HFF-Myc (cell line): ENCODE results near the gene TTC33.

Experiments
- DNase-seq: peaks from one replicate; pipeline ENCODE4 v3.0.0-alpha.2; 2011; ENCODE audit warnings: low read depth; ENCODE audit errors: extremely low read depth
- H3K4me3 ChIP-seq: replicated peaks from 2 replicates; pipeline ENCODE4 v1.5.1; 2011; ENCODE audit warnings: low read depth, mild to moderate bottlenecking, control low read depth, low read length
- TF ChIP-seq, protein P1 (sequence below): IDR thresholded peaks from 2 replicates; pipeline ENCODE4 v1.5.1; 2012; ENCODE audit warnings: mild to moderate bottlenecking, low read depth, low read length, control low read depth; ENCODE audit errors: missing control alignments

The TTC33 gene

DNA sequence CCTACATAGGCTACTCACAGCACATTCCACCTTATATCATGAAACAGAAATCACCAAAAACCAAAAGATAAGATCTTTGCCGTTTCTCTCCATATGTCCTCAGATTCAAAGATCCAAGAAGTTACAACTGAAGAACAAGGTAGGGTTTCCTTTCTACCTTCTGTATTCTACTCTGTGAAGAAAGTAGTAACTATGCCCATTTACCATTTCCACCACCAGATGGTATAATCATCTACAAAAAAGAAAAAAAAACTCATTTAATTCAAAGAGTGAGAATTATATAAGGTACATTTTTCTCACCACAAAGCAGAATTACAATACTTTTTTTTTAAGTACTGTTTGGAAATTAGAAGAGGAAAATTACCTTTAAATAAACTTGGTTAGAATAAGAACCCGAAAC lies 248.7 kb downstream of the TTC33 start:
- DNase-seq: no peak

DNA sequence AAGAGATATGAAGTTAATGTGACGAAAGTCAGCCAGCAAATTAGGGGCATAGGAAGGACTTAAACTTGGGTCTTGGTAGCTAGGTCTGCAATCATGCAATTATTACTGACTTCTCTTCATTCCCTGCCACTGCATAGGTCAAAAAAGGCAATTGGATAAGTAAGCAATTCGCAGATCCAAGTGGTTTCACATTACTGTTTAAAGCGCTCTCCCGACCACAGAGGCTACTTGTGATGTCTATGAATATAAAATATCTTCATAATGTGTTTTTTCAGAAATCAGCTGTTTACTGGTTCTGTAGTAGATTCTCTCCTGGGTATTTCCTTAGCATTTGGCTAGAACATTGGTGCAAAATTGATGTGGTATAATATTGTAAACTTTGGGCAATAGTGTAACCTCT lies 250.7 kb downstream of the TTC33 start:
- no peak overlapping the region for H3K4me3 ChIP-seq
- DNase-seq: no peak
- TF ChIP-seq, protein P1, sequence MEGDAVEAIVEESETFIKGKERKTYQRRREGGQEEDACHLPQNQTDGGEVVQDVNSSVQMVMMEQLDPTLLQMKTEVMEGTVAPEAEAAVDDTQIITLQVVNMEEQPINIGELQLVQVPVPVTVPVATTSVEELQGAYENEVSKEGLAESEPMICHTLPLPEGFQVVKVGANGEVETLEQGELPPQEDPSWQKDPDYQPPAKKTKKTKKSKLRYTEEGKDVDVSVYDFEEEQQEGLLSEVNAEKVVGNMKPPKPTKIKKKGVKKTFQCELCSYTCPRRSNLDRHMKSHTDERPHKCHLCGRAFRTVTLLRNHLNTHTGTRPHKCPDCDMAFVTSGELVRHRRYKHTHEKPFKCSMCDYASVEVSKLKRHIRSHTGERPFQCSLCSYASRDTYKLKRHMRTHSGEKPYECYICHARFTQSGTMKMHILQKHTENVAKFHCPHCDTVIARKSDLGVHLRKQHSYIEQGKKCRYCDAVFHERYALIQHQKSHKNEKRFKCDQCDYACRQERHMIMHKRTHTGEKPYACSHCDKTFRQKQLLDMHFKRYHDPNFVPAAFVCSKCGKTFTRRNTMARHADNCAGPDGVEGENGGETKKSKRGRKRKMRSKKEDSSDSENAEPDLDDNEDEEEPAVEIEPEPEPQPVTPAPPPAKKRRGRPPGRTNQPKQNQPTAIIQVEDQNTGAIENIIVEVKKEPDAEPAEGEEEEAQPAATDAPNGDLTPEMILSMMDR: no peak

More for the DNA sequence above, 248.7 kb downstream of the TTC33 start:
- no peak overlapping the region for H3K4me3 ChIP-seq
- TF ChIP-seq, protein P1: no peak

DNA sequence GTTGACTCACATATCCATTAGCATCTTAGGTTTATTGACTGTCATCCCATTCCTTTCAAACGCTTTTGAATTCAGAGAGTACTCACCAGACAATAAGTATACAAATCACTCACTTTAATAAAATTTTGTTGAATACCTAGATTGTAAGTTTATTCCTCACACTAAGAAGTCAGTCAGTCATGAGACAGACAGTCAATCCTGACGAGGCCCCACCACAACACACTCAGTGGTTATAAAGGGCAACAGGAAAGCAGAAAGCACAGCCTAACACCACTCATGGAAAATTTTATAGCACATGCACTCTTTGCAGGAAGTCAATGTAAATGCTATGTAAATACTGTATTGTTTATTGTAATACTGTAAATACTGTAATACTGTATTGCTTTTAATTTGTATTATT lies 252.3 kb downstream of the TTC33 start:
- no peak overlapping the region for H3K4me3 ChIP-seq

DNA sequence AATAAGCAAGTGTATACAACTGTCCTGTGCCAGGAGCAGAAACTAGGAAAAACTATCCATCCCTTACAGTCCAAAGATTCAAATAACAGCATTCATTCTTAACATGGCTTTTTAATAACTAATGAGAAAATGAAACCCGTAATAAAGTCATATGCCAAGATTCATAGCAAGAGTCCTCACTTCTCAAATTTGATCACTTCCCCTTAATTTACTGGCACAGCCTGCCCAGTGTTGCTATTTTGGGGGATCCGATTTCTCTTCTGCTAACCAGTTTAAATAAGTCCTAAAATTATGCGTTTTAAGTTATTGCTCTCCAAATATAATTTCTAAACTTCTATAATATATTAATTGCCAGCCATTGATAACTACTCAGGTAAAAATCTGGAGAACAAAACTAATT lies 253.0 kb downstream of the TTC33 start:
- DNase-seq: no peak
- H3K4me3 ChIP-seq: no peak overlapping the region
- TF ChIP-seq, protein P1: no peak

More for the DNA sequence above, 252.3 kb downstream of the TTC33 start:
- DNase-seq: no peak
- TF ChIP-seq, protein P1: no peak

DNA sequence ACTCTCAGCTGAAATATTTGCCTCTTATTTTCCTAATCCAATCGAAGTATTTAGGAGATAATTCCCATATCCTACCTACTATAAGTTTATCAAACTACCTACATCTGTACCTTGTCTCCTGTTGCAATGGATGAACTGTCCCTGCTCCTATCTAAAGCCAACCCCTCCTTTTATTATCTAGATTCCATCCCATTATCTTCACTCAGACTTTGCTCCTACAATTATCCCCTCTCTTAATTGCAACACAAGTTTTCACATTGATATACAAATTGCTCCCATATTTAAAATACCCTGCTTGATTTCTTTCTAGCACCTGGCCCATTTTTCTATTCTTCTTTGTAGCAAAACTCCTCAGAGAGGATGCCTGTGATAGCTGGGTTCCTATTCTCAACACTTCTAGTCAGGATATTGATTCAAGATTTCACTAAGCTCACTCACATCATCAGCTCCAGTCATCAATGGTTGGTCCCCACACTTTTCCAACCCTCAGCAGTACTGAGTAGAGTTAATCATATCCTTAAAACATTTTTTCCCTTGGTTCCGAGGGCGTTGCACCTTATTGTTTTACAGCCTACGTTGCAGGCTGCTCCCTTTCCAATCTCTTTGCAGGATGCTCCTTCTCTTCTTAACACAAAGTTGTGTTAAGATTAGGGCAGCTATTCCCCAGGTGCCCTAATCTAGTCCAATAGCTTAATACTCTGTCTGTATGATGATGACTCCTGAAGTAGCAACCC lies 253.9 kb downstream of the TTC33 start:
- no peak for DNase-seq
- TF ChIP-seq, protein P1: no peak
- no peak overlapping the region for H3K4me3 ChIP-seq

DNA sequence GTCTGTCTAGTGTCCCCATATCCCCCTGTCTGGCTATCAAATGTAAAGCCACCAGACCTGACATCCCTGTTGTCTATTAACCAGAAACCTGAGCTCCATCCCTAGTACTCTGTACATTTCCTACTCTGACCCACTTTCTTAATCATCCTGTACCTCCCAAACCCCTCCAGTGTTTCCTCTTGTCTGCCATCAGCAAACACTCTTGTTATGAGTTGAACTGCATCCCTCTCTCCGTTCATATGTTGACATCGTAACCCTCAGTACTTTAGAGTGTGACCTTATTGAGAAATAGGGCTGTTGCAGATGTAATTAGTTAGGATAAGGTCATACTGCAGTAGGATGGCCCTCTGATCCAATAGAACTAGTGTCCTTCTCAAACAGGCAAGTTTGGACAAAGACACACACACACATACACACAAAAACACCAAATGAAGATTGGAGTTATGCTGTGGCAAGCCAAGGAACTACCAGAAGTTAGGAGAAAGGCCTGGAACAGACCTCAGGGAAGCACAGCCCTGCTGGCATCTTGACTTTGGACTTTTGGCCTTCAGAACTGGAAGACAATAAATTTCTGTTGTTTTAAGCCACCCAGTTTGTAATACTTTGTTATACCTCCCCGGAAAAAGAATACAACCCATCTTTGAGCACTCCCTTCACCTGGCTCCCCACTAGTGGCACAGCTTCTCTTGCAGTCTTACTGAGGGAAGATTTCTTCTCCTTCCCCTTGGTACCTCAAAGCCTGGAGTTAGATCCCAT lies 256.1 kb downstream of the TTC33 start:
- H3K4me3 ChIP-seq: no peak overlapping the region
- no peak for DNase-seq
- TF ChIP-seq, protein P1: no peak
